ENCODE data around the gene PCDHA12.
"Not testable (repeated sequence)": the region's sequence is repeated elsewhere in the genome, so short reads cannot be mapped to it uniquely, and the experiment has no call there.

PCDHA12 gene

GRCh38 chr5:140875085-140876065, at the start of gene PCDHA12:
Gene PCDHA12 (plus strand): TSS chr5:140875308. CDS start chr5:140875473, 165 bp downstream.
- DNase-seq, result no peak

- no peak for DNase-seq
Measured at GRCh38 chr5:140827704-140828361, 47.3 kb upstream of the PCDHA12 start, which contains the start of gene PCDHA6. Gene PCDHA6 (plus strand): TSS chr5:140827960. CDS start chr5:140828092, 132 bp downstream.

- no peak for DNase-seq
Measured at GRCh38 chr5:140828362-140828737, 46.8 kb upstream of the PCDHA12 start.

- not testable (repeated sequence) for DNase-seq
Measured at GRCh38 chr5:140829511-140830501, 45.3 kb upstream of the PCDHA12 start.

- DNase-seq, result no peak
Measured at GRCh38 chr5:140833993-140834392, 41.1 kb upstream of the PCDHA12 start, which contains the start of gene PCDHA7. Gene PCDHA7 (plus strand): TSS chr5:140834269. CDS start chr5:140834384, 115 bp downstream.

GRCh38 chr5:140834439-140835008, 40.6 kb upstream of the PCDHA12 start:
- DNase-seq, result not testable (repeated sequence)

- no peak for DNase-seq
Measured at GRCh38 chr5:140835622-140836510, 39.2 kb upstream of the PCDHA12 start.

GRCh38 chr5:140840978-140841962, 33.8 kb upstream of the PCDHA12 start, which contains the start of gene PCDHA8:
Gene PCDHA8 (plus strand): TSS chr5:140841187. CDS start chr5:140841322, 135 bp downstream.
- no peak for DNase-seq

GRCh38 chr5:140842798-140843733, 32.0 kb upstream of the PCDHA12 start:
- no peak for DNase-seq

GRCh38 chr5:140848139-140849102, 26.7 kb upstream of the PCDHA12 start, which contains the start of gene PCDHA9:
Gene PCDHA9 (plus strand): TSS chr5:140848382. CDS start chr5:140848496, 114 bp downstream.
- not testable (repeated sequence) for DNase-seq

GRCh38 chr5:140849831-140850634, 25.1 kb upstream of the PCDHA12 start:
- not testable (repeated sequence) for DNase-seq

GRCh38 chr5:140855772-140856674, 19.1 kb upstream of the PCDHA12 start, which contains the start of gene PCDHA10:
Gene PCDHA10 (plus strand): TSS chr5:140855897. CDS start chr5:140856049, 152 bp downstream.
- no peak for DNase-seq

GRCh38 chr5:140857177-140857986, 17.7 kb upstream of the PCDHA12 start:
- no peak for DNase-seq

GRCh38 chr5:140857987-140858240, 17.2 kb upstream of the PCDHA12 start:
- no peak for DNase-seq
